Measurements from ENCODE around the gene HMX1.

GRCh38 chr4:8847764-8848163 lies 23.9 kb downstream of the HMX1 start:
- TF ChIP-seq CTCF (conservative IDR thresholded peaks at IDR 0.05; ENCODE audit: low read length) (no peak), EZH2phosphoT487 (IDR thresholded peaks at IDR 0.05; ENCODE audit: borderline replicate concordance, low read depth, low read length) (no peak)
